Amygdala (tissue), 56 donors: Measurements from ENCODE around the gene FNDC3B.

Experiments
- DNase-seq, 56 donors: peaks; one replicate each; lab custom pipeline; 2025; lab: John Stamatoyannopoulos, UW

The FNDC3B gene

DNA sequence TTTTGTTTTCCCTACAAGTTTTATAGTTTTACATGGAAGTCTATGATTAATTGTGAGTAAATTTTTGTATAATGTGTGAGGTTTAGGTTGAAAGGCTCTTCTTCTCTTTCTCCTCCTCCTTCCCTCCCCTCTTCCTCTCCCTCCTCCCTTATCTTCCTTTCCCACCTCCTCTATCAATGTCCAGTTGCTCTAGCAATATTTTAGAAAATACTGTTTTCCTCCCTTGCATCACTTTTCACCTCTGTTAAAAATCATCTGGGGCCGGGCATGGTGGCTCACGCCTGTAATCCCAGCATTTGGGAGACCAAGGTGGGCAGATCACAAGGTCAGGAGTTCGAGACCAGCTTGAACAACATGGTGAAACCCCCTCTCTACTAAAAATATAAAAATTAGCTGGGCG lies 119.4 kb downstream of the FNDC3B start:
- no peak for DNase-seq

DNA sequence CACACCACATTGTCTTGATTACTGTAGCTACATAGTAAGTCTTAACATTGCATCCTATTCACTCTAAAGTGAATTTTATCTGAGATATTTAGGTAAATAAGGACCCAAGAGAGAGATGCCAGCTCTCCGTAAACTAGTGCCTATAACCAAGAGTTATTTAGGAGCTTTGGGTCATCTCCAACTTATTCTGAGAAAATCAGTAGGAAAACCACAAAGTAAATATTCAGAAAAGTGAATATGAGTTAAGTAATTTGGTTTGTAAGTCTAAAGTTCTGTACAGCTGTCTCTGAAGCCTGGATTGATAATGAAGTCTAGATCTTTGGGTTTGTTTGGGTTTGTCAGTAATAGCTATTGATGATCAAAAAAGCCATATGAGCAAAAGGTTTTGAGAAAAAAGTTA lies 120.0 kb downstream of the FNDC3B start:
- no peak for DNase-seq

DNA sequence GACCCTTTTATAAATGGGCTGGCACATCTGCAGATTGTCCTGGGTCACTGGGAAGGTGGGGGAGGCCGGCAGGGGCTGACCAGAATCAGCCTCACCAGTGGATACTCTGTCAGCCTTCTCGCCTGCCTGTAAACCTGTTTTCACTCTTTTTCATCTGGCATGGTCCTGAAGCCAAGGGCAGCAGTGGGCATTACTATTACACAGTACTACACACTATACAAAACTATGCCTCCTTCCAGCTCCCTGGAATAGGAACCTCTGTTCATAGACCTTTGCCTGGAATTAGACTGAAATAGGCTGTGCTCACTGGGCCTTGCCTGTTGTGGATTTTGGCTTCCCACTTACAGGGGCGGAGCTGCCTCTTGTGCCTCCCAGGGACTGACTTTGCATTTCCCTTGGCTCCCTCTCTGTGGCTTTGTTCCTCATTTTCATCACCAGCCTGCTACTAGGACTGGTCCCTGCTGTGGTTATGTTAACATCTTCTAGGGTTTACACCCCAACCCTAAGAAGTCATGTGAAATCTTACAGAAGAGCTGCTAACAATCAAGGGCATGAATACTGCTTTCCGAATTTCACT lies 120.7 kb downstream of the FNDC3B start:
- peak in 1 of 56 donors; percentile 21 for DNase-seq

DNA sequence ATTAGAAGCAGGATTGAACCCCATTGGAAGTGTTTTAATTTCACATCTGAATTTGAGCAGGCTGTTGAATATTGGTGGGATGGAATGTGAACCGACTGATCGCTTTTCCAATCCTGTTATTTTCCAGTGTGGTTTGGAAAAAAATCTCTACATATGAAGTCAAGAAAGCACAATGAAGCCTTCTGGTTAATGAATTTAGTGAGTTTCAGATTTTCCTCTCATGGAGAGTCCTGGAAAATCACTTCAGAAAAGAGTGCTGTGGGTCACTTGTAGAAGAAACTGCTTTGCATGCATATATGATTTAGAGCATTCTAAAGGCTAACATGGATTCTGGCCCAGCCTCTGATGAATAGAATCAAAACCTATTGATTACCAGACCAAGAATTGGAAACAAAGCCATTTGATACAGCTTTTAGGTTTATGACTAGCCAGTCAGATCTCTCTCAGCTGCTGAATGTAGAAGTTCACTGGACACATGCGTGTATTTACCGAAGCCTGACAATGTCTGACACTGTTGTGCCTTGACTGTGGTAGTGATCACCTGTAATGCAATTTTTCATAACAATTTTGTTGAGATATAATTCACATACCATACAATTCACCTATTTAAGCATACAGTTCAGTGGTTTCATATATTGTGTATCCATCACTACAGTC lies 121.9 kb downstream of the FNDC3B start:
- DNase-seq = no peak

DNA sequence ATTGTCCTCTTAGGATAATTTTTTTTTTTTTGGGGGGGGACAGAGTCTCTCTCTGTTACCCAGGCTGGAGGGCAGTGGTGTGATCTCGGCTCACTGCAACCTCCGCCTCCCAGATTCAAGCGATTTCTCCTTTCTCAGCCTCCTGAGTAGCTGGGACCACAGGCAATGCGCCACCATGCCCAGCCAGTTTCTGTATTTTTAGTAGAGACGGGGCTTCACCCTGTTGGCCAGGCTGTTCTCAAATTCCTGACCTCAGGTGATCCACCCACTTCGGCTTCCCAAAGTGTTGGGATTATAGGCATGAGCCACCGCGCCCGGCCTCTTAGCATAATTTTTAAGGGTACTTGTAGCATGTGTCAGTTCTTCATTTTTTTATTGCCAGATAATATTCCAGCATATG lies 122.6 kb downstream of the FNDC3B start:
- no peak for DNase-seq

DNA sequence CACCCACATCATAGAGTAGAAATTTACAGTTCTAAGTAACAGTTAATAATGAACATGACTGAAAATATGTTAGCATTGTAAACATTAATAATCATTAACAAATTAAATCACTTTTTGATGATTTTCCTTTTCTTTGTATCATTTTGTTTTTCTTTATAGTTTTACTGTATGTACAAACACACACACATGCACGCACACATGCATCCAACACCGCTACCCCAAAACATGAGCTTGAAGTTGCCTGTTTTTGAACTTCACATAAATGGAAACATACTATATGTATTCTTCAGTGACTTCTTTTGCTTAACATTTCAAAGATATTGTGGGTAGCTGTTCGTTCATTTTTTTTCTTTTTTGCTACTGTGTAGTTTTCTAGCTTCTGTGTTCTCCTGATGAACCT lies 123.9 kb downstream of the FNDC3B start:
- no peak for DNase-seq

DNA sequence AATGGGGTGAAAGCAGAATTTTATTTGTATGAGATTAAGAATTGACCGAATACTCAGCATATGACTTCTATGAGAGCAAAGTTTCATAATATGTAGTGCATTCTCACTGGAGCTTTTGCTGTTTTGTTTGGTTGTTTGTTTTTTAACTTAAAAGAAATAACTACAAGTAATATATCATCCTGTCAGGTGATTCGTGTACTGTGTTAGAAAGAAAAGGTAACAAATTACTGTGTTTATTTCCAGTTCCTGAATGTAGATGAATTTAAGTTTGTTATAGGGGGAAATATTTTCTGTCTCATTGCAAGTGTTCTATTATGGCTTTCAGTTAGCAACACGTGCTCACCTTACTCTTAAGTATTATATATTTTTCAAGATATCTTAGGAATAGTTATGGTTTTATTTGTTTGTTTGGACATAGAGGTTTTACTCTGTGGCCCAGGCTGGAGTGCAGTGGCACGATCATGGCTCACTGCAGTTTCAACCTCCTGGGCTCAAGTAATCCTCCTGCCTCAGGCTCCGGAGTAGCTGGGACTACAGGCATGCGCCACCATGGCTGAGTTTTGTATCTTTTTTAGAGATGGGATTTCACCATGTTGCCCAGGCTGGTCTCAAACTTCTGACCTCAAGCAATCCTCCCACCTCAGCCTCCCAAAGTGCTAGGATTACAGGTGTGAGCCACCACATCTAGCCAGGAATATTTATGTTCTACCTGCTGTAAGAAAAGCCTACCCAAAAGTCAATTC lies 125.4 kb downstream of the FNDC3B start:
- no peak for DNase-seq

DNA sequence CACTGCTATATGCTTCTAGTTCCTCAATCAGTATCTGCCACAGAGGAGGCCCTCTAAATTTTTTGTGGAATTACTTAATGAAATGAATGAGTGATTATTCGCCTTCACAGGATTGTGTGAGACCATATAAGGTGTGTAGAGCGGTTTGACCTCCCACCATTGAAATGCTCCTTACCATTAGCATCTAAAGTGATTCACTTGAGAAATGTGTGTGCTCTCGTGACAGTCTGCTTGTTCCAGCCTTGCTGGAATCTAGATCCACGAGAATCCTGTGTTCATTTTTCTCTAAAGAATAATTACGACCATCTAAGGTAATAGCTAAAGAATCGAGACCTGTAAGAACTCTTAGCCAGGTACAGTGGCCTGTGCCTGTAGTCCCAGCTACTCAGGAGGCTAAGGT lies 126.9 kb downstream of the FNDC3B start:
- DNase-seq = no peak

DNA sequence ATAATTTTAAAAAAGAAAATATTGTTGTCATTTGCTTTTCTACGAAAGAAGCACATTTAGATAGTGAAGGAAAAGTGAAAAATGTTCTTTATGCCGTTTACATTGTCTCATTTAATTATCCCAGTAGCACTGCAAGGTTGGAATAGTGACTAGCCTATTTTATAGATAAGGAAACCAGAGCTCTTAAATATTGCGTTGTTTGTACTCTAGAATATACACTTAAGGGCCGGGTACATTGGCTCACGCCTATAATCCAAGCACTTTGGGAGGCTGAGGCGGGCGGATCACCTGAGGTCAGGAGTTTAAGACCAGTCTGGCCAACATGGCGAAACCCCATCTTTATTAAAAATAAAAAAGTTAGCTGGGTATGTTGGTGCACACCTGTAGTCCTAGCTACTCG lies 127.5 kb downstream of the FNDC3B start:
- no peak for DNase-seq

DNA sequence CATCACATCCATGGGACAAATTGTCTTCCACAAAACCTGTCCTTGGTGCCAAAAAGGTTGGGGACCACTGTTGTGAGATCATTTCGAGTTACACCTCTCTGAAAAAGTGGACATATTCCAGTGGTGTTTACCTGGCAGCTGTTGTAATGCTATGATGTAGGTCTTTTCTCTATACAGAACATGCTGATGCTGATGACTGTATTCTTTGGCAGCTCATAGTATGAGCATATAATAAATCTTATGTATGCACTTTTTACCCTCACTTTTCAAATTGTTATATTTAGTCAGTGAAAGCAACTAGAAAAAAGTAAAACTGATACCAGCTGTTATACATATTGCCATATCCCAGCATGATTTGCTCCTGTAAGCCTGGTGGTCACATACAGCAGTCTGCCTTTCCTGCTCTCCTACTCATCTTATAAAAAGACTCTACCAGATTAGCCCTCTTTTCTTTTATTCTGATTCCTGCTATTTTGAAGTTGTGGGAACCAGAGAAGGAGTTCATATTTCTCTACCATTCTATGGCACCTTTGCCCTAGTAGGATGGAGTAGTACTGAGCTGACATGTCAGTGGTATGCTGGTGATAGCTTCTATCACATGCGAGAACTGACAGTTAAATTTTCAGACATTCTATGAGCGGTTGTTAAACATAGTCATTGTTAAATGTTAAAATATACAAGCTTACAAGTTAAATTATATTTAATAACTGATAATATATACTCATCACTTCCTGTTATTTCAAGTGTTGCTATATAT lies 128.7 kb downstream of the FNDC3B start:
- no peak for DNase-seq

DNA sequence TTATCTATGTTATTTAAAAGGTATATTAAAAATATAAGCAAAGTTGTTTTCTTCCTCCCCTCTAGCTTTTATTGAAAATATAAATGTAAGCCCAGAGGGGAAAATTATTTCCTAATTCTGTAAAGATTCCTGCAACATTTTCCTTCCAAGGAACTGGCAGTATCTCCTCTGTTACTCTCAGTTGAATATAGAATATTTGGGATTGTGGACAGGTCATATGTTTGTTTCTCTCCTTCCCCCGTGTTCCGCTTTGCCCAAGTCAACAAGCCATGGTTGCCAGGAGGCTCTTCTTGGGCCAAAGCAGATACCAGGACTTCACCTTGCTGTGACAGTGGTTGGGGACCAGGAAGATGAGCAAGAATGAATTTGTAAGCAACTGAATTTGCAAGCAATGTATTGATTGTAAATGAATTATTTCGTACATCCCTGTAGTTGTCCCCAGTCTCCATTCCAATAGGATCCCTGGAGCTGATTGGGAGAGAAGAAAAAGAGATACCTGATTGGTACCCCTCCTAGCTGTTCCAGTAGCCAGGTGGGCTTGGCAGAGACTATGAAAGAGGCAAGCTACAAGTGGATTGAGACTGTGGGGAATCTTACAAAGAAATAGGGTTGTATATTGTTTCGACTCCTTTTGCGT lies 130.8 kb downstream of the FNDC3B start:
- DNase-seq = no peak

DNA sequence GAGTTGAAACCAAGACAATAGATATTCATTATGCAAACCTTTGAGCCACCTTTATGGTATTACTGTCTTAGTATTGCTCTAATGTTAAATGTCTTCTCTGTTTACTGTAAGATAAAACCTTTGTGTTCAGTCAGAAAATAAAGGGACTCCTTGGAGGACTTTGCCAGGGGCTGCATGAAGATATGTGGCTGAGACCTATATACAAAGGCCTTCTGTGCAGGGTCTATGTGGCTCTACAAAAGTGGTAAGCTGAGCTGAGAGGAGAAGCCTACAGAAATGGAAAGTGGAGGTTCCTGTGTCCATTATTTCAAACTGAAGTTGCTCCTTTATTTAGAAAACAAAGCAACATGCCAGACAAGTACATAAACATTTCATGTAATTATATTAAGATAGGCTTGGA lies 131.5 kb downstream of the FNDC3B start:
- no peak for DNase-seq

DNA sequence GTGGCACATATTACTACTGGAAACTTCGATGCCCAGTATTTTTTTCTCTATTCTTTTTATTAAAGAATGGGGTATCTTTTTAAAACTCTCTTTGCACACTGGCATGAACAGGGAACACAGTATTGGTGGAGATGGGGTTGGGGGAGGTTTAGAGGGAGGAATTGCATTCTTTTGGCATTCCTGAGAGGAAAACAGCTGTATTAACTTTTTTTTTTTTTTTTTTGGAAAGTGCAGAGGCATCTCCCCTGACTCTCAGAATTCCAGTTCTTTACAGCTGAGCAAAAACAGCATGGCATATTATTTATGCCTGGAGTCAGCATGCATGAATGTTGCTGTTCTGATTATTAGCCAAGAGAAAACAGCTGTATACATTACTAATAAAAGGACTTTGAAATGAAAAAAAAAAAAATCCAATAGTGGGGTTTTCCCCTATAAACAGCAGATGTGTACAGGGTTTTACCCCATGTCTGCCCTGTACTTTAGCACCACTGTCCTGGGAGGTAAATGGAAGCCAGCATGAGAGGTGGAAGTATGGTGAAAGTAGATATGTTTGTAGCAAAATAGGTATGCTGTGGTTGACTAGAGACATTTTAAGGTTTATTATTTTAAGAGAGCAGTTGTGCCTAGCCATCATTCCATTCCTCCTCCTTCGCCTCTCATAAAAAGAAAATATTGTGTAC lies 132.2 kb downstream of the FNDC3B start:
- no peak for DNase-seq

DNA sequence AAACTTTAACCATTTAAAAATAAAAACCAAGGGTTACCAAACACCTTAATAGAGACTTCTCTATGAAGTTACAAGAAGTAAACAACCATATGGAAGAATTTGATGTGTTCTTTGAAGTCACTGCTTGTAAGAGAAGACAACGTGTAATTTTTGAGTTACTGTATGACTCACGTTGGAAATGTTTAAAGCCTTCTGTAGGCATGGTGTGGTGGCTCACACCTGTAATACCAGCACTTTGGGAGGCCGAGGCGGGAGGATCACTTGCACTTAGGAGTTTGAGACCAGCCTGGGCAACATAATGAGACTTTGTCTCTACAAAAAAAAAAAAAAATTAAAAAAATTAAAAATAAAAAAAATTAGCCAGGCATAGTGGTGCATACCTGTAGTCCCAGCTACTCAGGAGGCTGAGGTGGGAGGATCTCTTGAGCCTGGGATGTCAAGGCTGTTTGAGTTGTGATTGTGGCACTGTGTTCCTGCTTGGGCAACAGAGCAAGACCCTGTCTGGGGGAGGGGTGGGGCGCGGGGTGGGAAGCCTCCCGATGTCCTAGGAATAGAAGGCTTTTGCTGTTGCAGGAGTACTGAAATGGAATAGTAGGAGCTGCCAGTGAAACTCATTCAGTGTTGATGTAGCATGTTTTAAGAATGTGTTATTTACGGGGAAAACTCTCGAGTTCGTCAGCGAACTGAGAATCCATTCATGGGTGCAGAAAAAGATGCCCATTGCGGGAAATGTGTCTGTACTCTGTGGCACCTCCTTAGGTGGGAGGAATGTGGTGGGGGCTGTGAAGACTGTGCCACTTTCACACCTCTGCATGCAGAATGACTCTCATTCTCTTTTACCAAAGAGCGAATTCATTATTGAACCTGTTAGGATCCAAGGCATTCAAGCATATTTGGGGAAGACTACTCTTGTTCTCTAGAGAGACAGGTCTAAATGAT lies 134.2 kb downstream of the FNDC3B start:
- DNase-seq = peak in 1 of 56 donors; percentile 3

DNA sequence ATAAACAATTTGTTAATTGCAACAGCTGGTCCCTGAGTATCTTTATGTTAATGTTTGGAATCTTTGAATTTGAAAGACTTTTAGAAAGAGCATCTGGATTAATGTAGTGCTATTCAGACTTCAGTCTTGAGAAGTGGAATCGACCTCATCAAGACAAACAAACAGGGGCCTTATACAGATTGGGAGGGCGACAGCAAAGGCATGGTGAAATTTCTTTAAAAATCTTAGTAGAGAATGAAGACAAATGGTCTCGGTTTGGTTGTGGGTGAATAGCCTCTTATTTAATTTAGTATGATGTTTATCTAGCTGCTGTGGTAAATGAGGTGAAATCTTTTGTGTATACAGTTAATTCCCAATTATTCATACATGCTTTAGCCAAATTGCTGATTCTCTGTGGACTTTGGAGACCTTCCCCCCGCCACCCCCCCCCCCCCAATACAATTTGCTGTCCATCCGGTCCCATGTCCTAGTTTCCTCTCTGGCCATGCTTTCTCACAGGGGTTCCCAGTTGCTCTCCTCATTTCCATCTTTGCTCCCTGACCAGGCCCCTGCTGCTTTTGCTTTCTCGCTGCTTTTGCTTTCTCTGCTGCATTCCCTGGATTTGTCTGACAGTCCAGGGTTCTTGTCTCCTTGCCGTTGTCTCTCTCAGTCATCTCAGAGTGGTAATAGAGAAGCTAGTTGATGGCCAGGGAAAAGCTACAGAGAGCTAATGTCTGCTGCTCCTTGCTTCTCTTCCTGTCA lies 135.3 kb downstream of the FNDC3B start:
- DNase-seq = no peak

DNA sequence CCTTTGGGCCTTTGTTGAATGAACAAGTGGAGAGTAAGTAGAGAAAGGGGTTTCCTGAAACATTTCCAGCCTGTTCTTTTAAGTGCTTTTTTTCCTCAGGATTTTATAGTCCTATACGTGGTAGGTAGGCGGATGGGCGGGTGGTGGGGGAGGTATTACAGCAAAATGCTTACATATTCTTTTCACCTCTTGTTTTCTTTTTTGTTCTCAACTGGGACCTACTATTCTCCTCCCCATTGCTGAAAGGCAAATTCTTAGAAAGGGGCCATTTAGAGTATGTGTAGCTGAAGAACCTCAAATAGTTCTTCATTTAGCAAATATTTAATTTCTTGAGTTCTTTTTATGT lies 135.8 kb downstream of the FNDC3B start:
- DNase-seq = no peak

DNA sequence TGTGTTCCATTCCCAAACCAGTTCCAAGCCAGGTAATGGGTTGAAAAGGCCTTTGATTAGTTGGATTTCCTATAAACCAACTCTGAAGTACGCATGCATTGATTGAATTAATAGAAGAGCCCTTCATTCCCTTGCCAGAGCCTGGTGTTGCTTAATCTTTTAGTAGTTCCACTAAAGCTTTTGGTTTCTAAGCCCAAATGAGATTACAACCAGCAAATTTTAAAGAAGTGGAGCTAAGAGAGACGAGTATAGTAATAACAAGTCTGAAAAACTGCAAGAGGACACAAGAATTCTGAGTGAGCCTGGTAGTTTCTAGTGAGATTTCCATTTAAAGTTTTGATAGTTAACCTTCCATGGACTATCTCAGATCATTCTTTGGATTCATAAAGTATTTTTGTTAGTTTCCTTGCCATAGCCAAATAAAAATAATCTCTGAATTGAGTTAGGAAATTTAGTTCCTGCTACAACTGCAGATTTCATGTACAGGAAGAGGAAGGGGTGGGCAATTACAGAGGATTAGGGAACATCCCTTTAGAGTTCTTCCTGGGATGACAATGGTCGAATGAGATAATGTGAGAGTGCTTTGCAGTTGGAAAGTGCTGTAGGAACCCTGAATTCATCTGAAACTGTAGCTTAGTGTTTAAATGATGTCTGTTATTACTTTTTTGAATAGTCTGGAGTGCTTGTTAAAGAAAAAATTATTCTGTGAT lies 136.8 kb downstream of the FNDC3B start:
- DNase-seq = no peak

DNA sequence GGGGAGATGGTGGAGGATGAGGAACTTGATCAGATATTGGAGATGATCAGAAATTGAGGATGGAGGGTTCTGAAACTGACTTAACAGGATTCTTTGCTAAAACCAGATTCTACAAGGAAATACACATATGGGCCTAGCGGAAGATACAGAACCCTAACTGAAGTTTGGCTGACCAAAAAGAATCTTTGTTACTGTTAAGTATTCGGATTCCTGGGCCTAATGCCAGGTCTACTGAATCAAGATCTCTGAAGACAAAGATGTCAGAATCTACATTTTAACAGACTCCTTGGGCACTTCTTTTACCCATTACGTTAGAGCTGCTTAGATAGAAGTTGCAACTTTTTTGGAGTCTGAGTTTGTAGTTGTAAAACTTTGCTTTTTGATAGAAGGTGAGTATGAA lies 137.7 kb downstream of the FNDC3B start:
- DNase-seq = no peak
